Type B pancreatic cell (in vitro differentiated cells): Measurements from ENCODE around the gene OR10G6. TPM values are rescaled to one million over a fixed set of nuclear protein-coding genes. Genes with fewer than 3 reads are reported as not detected.

Experiments
- DNase-seq: peaks from one replicate; pipeline ENCODE4 v3.0.0; 2021; ENCODE audit warnings: mixed read lengths; ENCODE audit not compliant: unreplicated experiment; ENCODE audit errors: extremely low spot score
- H3K27ac Mint-ChIP-seq: 2 replicates; pipeline ENCODE4 v1.8.0; 2021; ENCODE audit warnings: mild to moderate bottlenecking, mixed read lengths
- H3K27me3 Mint-ChIP-seq: 2 replicates; pipeline ENCODE4 v1.8.0; 2021; ENCODE audit warnings: mixed read lengths
- H3K36me3 Mint-ChIP-seq: 2 replicates; pipeline ENCODE4 v1.8.0; 2021; ENCODE audit warnings: mixed read lengths
- H3K4me1 Mint-ChIP-seq: one replicate; pipeline ENCODE4 v1.8.0; 2021; ENCODE audit warnings: mixed read lengths; ENCODE audit not compliant: unreplicated experiment
- H3K4me3 Mint-ChIP-seq: 2 replicates; pipeline ENCODE4 v1.8.0; 2021; ENCODE audit warnings: mild to moderate bottlenecking, mixed read lengths
- H3K9me3 Mint-ChIP-seq: 2 replicates; pipeline ENCODE4 v1.8.0; 2021; ENCODE audit warnings: mixed read lengths
- long read RNA-seq: library from polyadenylated mRNA; unstranded; transcript quantifications from one replicate; pipeline ENCODE4 v2.0.0, GENCODE V29; 2020
- total RNA-seq: library from RNA; stranded (reverse); gene quantifications from 2 replicates; pipeline ENCODE4 v1.2.1, GENCODE V29; 2021; ENCODE audit warnings: low replicate concordance
- TF ChIP-seq, protein P1 (sequence below): fragments of 200-600 bp; sonication (generic); conservative IDR thresholded peaks from 2 replicates; pipeline ENCODE4 v1.5.0; 2021; ENCODE audit warnings: antibody characterized with exemption, mild to moderate bottlenecking

OR10G6 gene, protein sequence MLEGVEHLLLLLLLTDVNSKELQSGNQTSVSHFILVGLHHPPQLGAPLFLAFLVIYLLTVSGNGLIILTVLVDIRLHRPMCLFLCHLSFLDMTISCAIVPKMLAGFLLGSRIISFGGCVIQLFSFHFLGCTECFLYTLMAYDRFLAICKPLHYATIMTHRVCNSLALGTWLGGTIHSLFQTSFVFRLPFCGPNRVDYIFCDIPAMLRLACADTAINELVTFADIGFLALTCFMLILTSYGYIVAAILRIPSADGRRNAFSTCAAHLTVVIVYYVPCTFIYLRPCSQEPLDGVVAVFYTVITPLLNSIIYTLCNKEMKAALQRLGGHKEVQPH
- total RNA-seq = not detected in 2 replicates
- long read RNA-seq = 0 reads

DNA sequence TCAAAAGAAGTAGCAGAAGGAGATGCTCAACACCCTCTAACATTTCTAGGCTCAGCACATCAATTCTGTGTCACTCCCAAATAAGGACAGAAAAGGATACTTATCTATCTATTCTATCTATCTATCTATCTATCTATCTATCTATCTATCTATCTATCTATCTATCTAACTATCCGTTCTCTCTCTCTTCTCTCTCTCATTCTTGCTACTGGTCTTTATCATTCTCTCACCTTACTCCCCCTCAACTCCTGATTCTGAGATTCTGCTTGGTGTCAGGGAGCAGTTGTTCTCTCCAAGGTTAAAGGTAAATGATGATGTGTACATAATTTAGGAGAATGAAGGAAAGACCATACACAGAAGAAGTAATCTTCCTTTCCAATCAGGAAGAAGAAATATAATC lies at the start of gene OR10G6:
Gene OR10G6 (minus strand): TSS at position 43 of the 400 bp plus-strand sequence. CDS start 0 bp downstream, at position 43.
- TF ChIP-seq, protein P1, sequence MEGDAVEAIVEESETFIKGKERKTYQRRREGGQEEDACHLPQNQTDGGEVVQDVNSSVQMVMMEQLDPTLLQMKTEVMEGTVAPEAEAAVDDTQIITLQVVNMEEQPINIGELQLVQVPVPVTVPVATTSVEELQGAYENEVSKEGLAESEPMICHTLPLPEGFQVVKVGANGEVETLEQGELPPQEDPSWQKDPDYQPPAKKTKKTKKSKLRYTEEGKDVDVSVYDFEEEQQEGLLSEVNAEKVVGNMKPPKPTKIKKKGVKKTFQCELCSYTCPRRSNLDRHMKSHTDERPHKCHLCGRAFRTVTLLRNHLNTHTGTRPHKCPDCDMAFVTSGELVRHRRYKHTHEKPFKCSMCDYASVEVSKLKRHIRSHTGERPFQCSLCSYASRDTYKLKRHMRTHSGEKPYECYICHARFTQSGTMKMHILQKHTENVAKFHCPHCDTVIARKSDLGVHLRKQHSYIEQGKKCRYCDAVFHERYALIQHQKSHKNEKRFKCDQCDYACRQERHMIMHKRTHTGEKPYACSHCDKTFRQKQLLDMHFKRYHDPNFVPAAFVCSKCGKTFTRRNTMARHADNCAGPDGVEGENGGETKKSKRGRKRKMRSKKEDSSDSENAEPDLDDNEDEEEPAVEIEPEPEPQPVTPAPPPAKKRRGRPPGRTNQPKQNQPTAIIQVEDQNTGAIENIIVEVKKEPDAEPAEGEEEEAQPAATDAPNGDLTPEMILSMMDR = no peak
- Mint-ChIP-seq H3K9me3 (no peaks in the 10 kb centered on the region), H3K27me3 (no peaks in the 10 kb centered on the region), H3K36me3 (no peaks in the 10 kb centered on the region), H3K4me1 (no peaks in the 10 kb centered on the region), H3K27ac (no peak within 1 kb of the TSS), H3K4me3 (no peak within 1 kb of the TSS)
- no peak for DNase-seq

- H3K9me3 Mint-ChIP-seq = no peaks in the 10 kb centered on the region
- no peaks in the 10 kb centered on the region for H3K4me1 Mint-ChIP-seq
- no peak overlapping the region for H3K27ac Mint-ChIP-seq
These were observed 48.5 kb upstream of the OR10G6 start for GRCh38 chr11:124043420-124043819.

GRCh38 chr11:124041254-124041653 lies 46.3 kb upstream of the OR10G6 start, which contains the start of gene OR10G7:
Gene OR10G7 (minus strand): TSS chr11:124041325. CDS start chr11:124039001, 2,324 bp downstream.
- peaks cover 4% of the 10 kb centered on the region for H3K27me3 Mint-ChIP-seq
- no peak for DNase-seq
- no peaks in the 10 kb centered on the region for H3K36me3 Mint-ChIP-seq
- TF ChIP-seq, protein P1 = no peak
- H3K9me3 Mint-ChIP-seq = no peaks in the 10 kb centered on the region
- H3K27ac Mint-ChIP-seq = no peak within 1 kb of the TSS
- H3K4me3 Mint-ChIP-seq = no peak within 1 kb of the TSS
- H3K4me1 Mint-ChIP-seq = no peaks in the 10 kb centered on the region

More at GRCh38 chr11:124043420-124043819, 48.5 kb upstream of the OR10G6 start:
- Mint-ChIP-seq H3K27me3 (peaks cover 4% of the 10 kb centered on the region), H3K4me3 (no peak overlapping the region), H3K36me3 (no peaks in the 10 kb centered on the region)
- TF ChIP-seq, protein P1 = no peak
- no peak for DNase-seq

- Mint-ChIP-seq H3K4me1 (no peaks in the 10 kb centered on the region), H3K36me3 (no peaks in the 10 kb centered on the region), H3K4me3 (no peak overlapping the region), H3K27me3 (peaks cover 4% of the 10 kb centered on the region), H3K27ac (no peak overlapping the region), H3K9me3 (no peaks in the 10 kb centered on the region)
- TF ChIP-seq, protein P1 = no peak
- no peak for DNase-seq
These were observed 44.6 kb upstream of the OR10G6 start for GRCh38 chr11:124039557-124039956.

- H3K36me3 Mint-ChIP-seq = no peaks in the 10 kb centered on the region
- TF ChIP-seq, protein P1 = no peak
- peaks cover 4% of the 10 kb centered on the region for H3K27me3 Mint-ChIP-seq
- no peaks in the 10 kb centered on the region for H3K9me3 Mint-ChIP-seq
- no peak overlapping the region for H3K27ac Mint-ChIP-seq
- H3K4me1 Mint-ChIP-seq = no peaks in the 10 kb centered on the region
- DNase-seq = no peak
- H3K4me3 Mint-ChIP-seq = no peak overlapping the region
These were observed 41.7 kb upstream of the OR10G6 start for GRCh38 chr11:124036666-124037065.
